ENCODE data around the gene ZBTB7B.

The ZBTB7B gene

DNA sequence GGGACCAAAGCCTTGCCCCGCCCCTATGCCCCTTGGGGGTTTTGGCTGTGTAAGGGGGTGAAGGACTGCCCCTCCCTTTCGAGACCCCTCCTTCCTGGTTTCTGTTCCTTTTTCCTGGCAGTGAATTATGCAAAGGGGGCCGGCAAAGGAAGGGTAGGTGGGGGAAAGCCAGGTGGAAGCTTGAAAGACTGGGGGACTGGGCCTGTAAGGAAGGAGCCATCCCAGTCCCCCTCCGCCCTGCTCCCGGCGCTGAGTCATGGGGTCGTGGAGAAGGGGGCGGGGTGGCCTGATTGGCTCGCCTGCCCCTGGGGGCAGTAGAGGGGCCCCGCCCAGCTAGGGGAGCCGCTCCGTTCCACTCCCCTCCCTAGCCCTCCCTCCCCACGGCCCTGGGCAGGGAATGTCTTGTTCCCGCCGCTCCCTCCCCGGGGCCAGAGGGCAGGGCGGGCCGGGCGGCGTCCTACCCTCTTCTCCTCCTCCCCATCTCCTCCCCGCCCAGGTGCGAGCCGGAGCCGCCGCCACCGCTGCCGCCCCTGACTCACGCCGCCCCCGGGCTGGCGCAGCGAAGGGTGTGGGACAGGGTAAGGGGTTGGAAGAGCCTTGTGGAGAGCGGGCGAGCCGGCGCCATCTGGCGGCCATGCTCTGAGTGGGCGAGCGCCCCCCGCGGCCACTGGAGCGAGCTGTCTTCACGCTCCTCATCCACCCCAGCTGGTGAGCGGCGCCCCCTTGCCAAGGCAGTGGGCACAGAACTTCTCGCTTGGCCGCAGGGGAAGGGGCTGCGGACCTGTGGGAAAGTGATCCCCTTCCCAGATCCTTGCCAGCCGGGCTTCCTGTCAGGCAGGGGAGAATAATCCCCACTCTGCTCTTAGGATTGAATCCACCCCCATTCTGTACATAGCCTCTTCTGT, 14.7 kb downstream of the ZBTB7B start:
- peak; percentile 87 for DNase-seq (ENCODE audit: low spot score)

DNA sequence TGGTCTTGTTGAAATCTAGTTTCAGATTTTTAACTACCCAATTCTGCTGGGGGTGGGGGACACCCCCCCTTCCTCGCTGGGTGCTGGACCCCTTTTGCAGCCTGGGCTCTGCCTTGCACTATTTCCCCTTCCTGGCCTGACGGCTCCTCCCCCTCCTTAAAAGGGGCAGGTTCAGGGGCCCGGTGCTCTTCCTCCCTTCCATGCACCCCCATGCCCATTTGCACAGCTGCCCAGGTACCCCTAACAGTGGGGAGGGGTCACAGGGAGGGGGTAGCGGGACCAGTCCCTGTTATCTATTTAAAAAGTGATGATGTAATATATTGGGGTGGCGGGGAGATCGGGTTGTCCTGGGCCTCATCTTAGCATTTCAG, 15.3 kb downstream of the ZBTB7B start:
- DNase-seq (ENCODE audit: low spot score) = no peak

DNA sequence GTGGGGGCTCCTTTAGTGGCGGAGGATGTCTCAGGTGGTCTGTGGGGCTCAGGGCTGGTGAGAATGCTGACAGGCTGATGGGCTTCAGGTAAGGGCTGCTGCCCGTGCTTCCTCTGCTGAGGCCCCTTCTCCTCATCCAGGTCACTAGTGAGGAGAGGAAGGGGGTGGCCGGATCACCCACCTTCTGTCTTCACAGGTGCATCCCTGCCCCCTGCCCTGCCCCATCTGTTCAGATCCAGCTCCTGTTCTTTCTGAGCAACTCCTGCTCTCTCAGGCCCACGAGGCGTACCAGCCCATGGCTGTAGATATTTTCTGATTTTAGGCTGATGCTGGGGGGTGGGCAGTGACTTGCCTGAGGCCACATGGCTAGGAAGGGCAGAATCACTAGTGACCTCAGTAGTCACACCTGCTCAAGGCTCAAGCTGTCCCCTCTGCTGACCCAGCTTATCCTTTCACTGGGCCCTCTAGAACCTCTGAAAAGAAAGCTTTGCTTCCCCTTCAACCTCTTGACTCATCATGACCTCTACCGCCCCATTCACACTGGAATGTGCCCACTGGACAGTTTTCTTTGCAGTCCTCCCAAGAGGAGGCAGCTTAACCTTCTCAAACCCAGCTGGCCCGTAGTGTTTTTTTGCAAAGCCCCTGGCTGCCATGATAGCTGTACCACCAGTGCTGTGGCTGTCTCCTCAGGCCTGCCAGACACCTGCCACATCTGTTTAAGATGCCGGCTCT, 16.2 kb downstream of the ZBTB7B start:
- no peak for DNase-seq (ENCODE audit: low spot score)

DNA sequence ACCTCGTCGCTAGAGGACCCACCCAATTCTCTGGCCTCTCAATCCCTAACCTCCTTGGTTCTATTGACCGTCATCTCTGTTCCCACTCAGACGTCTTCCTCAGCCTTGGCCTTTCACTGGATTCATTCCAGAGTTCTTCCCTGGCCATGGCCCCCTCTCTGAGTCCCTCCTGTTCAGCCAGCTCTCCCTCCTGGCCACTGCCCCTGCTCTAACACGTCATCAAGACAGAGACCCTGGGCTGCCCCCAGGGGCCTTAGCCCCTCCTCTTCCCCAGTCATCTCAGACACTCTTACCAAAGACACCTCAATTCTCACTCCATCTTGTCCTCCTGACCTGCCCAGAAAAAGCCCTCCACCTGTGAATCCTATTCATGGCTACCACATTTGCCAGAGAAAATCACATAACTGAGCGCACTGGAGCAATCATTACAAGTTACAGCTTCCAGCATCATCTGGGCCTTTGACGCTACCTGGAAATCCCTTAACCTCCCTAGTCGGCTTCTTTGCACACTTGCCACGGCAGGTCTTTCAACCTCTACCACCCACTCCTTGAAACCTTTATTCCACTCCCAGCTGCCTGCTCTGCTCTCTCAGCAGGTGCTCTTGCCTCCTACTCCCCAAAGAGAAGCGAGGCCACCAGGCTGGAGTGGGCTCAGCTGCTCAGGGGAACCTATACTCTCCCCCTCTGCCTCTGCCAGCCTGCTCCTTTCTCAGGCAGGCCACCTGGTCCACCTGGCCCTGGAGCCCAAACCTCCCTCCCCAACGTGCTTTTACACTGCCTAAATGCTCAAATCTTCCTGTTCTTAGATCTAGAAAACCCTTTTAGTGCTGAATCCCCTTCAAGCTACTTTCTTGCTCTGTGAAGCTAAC, 17.0 kb downstream of the ZBTB7B start:
- no peak for DNase-seq (ENCODE audit: low spot score)

DNA sequence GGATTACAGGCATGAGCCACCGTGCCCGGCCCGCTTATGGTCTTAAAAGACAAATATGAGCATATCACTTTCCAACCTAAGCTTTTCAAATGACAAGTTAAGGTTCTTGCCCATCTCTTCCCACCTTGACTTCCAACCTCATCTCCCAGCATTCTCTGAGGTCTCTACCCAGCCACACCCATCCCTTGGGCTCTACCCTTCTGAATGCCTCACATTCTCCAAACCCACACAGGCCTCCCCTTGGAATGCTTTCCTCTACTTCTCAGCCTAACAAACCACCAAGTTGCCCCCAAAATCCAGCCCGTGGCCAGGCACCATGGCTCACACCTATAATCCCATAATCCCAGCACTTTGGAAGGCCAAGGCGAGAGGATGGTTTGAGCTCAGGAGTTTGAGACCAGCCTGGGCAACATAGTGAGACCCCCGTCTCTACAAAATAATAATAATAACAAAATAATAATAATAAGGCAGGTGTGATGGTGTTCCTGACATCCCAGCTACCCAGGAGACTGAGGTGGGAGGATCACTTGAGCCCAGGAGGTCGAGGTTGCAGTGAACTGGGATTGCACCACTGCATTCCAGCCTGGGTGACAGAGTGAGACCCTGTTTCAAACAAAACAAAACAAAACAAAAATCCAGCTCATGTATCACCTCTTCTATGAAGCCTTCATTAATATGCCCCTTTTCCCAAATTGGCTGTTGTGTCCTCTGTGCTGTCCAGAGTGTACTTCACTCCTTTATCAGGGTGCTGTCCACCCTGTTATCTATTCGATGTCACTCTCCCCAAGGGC, 19.7 kb downstream of the ZBTB7B start:
- no peak for DNase-seq (ENCODE audit: low spot score)

DNA sequence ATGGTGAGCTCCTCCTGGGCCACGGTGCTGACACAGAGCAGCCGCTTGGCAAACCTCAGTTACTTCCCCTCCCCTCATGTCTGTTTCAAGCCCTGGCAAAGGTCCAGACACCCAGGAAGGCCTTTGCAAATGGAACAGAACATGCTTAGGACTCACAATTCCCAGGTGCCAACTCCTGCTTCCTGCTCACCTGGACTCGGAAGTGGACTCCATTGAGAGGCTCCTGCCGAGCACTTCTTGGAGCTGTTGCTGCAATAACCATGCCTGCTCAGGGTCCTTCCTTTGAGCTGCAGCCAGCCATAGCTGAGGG, 20.3 kb downstream of the ZBTB7B start:
- no peak for DNase-seq (ENCODE audit: low spot score)

DNA sequence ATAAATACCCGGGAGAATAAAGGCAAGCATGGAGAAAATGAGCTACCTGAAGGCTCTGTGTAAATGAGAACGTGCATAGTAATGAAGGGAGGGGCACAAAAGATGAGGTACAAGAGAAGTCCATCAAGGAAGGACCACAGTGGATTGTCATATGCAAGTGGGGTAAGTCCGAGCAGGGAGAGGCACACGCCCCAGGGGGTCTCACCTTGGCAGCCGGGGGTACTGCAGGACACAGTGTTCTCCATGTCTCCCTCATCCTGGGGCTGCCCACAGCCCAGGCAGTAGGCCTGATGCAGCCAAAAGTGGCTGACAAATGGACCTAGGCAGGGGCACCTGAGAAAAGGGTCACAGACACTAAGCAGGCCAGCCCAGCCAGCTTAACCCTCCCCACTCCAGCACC, 21.0 kb downstream of the ZBTB7B start:
- DNase-seq (ENCODE audit: low spot score) = no peak

DNA sequence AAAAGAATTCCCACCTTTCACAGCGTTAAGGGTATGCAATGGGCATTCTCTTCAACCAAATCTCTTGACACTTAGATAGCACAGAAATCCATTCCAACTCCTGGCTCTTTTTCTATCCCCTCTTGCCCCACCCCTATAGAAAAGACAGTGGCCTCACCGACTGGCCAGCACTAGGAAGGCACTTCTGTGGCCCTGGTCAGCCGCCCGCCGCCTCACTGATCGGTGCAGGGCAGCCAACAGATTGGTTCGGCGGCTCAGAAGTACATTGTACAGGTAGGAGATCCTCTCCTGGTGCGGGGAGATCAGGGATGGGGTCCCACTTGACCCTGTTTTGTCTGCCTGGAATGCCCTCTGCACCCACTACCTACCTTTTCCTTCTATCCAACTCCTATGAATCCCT, 21.7 kb downstream of the ZBTB7B start:
- no peak for DNase-seq (ENCODE audit: low spot score)

DNA sequence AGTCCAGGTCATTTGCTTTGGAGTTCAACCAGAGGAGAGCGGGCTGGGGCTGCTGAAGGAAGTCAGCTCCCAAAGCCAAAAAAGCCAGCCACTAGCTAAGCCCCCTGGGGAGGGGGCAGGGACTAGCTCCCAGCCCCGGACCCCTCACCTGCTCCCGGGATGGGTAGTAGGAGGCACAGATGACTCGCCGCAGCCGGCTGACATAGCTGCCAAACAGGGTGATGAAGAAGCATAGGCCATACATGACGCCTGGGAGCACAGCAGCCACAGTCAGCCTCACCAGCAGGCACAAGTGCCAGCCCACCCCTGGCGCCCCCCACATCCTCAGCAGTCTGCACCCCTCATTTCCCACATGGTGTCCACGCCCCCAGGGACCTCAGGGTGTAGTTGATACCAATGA, 23.6 kb downstream of the ZBTB7B start:
- DNase-seq (ENCODE audit: low spot score) = no peak

DNA sequence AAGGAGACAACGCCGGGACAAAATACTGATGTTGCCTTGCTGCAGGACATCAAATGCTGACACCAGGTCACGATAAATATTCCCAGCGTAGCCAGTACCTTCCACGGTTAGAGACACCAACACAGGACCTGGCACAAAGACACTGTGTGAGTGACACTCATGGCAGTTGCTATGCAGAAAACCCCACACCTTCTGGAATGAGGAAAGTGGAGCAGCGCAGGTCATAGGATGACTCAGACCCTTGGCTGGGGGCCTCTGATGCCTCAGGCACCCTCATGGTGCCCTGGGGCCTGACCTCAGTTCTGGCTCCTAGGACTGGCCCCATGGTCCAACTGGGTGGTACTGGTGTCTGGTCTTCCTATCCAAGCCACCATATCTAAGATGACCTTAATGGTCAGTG, 24.0 kb downstream of the ZBTB7B start:
- no peak for DNase-seq (ENCODE audit: low spot score)

DNA sequence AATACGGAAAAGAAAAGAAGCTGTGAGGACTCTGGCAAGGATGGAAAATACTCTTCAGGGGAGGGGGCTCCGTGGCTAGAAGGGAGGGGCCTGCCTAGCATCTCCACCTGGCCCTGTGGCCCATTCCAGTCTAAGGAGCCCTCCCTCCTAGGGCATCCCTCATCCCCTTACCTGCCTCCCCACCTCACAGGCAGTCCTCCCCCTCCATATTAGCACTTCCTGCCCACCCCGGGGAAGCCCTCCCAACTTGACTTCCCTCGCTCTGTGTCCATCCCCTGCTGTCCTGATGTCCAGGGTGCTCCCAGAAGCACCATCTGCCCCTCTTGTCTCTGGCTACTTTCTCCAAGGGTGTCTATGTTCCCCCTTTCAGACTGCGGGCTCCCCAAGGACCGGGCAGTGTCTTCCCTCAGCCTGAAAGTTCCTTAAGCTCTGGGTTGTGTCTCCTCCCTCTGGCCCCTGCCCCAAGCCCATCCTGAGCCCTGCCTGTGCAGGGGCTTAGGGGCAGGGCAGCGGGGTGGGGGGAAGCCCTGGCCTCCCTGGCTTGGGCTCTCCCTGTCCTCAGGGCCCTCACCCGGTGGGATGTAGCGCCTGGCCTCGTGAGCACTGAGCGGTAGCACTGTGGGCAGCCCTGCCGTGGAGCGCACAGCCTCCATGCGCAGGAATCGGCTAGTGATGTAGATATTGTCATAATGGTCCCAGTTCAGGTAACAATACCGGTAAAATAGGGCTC, 27.1 kb downstream of the ZBTB7B start:
- DNase-seq (ENCODE audit: low spot score) = no peak

DNA sequence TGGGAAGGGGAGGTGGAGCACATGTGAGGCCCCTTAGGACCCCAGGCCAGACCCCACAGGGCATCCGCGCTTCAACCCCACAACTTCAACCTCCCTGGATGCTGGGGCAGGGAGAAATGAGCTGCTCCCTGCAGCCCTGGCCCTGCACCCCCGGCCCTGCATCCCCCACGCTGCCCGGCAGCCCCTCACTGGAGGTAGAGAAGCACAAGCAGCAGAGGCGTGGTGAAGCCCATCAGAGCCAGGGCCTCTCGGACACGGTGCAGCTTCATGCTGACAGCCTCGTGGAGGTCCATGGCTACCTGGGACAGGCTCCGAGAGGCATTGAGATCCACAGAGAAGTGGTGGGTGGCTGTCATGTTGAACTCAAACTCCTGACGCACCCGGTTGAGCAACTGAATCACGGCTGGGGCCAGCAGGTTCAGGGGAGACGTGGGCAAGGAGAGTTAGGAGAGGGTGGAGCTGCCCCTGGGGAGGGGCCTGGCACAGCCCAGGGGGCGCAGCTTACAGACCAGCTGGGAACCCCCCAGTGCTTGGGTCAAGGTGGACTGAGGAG, 27.7 kb downstream of the ZBTB7B start:
- no peak for DNase-seq (ENCODE audit: low spot score)

DNA sequence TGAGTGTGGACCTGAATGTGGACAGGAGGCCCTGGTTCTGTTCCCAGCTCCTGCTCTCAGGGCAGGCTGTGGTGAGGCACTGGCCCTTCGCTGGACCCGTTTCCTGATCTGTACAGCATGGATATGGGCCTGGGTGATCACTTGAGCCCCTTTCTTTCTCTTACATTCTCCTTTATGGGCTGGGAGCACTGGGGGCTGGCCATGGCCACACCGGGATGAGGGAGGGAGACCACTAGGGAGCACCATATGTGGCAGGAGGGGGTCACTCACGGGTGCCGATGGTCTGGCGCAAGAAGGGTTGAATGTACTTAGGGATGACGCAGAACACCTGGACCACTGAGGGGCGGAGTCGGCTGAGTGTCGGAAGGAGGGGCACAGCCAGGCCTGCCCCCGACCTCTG, 28.3 kb downstream of the ZBTB7B start:
- no peak for DNase-seq (ENCODE audit: low spot score)

DNA sequence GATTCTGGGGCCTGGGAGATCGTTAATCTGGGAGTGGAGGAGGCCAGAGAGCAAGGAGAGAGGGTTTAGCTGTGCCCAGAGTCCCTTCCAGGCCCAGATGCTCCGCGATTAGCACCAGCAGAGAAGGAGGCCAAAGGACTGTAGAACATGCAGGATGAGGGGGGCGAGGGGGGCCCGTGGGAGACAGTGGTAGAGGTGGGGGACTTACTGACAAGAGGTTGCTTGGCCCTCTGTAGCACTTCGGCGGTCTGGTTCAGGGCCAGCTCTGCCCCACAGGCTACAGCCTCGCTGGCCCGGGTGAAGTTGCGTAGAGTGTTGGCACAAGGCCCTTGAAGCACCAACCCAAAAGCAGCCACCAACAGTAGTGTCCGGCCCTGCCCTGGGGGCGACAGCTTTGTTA, 30.3 kb downstream of the ZBTB7B start:
- DNase-seq (ENCODE audit: low spot score) = no peak

DNA sequence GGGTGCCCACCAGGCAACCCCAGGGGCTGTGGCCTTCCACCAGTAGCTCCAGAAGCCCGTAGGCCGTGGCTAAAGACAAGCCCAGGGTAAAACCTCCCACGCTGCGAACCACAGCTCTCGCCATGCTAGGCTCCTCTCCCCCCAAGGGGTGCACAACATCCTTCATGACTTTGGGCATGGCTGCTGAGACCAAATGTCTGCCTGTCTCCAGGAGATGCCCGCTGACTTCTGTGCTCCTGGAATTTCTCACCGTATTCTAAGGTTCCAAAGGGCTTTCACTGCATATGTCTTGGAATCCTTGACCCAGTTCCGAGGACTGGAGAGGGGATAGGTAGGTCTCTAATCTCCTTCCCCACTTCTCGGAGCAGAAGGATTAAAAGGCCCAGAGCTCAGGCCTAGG, 30.9 kb downstream of the ZBTB7B start, which contains the start of the genes DCST1 and DCST2:
Gene DCST1, plus strand, starts transcription at position 301 of the 400 bp plus-strand sequence. CDS start 213 bp downstream, outside the sequence.
Gene DCST2, minus strand, starts transcription at position 258 of the 400 bp plus-strand sequence. Its CDS starts 80 bp downstream, at position 178.
- no peak for DNase-seq (ENCODE audit: low spot score)

DNA sequence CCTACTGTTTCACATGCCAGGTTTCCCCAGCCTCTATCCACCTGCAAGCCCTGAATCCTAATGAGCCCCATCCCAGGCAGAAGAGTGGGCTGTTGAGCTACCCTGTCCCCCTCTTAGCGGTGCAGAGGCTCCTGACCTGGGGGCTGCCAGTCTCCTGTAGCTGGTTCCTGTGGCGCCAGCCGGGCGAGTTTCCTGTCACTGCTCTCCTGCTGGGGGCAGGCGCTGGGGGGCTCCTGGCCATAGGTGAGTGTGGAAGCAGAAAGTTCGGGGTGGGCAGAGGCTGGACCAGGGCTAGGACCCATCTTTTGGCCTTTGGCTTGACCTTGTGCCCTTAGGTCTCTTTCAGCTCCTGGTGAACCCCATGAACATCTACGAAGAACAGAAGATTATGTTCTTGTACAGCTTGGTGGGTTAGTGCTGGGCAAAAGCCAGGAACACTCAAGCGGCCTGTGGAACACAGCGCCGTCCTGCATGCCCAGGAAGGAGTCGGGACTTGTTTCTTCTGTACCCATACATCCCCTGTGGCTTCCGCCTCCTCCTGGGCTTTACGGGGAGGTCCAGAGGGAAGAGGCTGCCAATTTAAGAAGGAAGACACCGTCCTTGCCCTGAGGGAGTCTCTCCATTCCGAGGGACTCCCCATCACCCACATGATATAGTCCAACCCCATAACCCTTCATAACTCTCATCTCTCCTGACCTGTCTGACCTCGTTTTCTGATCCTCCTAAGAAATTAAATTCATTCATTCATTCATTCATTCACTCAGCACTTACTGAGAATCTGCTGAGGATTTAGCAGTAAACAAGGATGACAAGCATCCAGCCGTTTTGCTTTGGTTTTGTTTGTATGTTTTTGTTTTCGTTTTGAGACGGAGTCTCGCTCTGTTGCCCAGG, 32.0 kb downstream of the ZBTB7B start:
- no peak for DNase-seq (ENCODE audit: low spot score)

DNA sequence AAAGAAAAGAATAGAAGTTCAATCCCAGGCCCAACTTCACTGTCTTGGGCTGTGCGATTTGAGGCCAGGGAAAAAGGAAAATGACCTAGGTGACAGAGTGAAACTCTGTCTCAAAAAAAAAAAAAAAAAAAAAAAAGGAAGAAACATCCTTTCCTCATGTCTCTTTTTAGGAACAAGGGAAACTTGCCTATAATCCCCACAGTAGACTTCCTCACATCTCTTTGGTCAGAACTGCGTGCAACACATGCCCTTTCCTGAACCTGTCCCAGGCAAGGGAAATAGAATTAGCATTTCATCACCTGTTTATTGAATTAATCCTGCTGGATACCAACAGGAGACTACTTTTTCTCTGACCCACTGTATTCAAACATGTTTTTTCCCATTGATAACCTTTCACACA, 33.3 kb downstream of the ZBTB7B start:
- DNase-seq (ENCODE audit: low spot score) = no peak

DNA sequence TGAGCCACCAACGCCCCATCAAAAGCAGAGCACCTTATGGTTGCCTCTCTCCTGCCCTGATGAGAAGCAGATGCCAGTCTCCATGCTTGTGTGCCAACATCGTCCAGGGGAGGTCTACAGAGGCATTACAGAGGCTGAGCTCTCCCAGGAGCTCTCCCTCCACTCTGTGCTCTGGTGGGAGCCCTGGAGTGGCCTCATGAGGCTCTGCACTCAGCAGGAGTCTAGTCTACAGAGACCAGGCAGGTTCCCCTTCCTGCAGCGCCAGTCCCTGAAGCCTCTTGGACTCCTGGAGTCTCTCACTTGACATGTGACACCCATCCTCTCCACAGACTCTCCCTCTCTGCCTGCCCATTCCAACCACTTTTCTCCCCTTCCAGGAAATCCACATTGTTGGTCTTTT, 34.4 kb downstream of the ZBTB7B start:
- no peak for DNase-seq (ENCODE audit: low spot score)

DNA sequence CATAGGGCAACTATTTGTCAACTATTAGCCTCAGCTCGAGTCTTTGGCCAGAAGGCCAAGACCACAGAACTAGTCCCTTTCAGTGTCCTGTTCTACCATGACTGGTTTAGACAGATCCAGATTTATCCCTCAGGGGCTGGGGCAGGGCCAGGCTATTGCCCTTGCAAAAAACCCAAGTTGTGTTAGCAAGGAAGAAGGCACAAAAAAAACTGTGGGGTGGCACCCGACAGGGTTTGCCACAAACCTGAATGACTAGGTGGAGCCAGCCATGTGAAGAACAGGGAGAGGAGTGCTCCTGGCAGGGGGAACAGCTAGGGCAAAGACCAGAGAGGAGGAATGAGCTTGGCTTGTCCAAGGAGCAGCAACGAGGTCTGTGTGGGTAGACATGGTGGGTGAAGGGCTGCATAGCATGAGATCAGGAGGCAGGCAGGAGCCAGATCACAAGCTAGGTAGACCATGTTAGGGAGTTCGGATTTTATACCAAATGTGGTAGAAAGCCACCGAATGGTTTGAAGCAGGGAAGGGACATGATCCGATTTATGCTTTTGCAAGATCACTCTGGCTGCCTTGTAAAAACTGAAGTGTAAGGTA, 35.3 kb downstream of the ZBTB7B start:
- no peak for DNase-seq (ENCODE audit: low spot score)

Measured in activated CD4-positive, alpha-beta T cell treated with anti-CD3 and anti-CD28 coated beads, Interleukin-2, Interleukin-4, amounts not matched to agents 100 ng/mL and 50 ng/mL, durations not matched to agents 16 hours and 8 hours (primary cell).